ENCODE data around the gene MLLT6.
A peak's percentile ranks its signal among the peaks of the same experiment; 100 is the strongest.

The MLLT6 gene

DNA sequence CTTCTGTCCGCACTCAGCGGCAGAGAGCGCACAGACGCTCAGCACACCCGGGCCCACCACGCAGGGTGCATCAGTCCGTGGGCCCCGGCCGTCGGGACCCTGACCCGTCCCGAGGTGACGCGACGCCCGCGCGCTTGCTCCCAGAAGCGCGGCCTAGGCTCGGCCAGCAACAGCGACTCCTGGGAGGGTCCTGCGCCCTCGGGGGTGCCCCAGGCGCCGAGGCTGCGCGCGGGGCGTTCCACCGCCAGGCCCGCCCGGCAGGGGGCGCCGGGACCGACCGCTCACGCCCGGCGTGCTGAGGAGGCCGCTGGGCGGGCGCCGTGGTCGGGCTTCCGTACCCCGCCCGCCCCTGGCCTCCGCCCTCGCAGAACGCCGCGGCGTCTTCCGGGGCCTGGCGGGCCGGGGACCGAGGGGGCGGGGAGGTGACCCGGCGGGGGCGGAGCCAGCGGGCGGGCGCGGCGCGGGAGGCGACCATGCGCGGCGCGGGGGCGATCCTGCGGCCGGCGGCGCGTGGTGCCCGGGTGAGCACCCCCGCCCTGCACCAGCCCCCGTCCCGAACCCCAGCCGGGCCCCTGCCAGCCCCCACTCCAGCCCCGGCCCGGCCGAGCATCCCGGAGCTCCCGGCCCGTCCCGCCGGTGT is 24.9 kb downstream of the MLLT6 start, which contains the start of gene CISD3:
CISD3 (plus strand) TSS at position 456 of the 640 bp plus-strand sequence; CDS start at position 474, 18 bp downstream.
- TF ChIP-seq CTCF (conservative IDR thresholded peaks at IDR 0.05; ENCODE audit: low read depth, low read length), result peak; percentile 35
- DNase-seq (ENCODE audit: low read depth), result no peak
- H3K4me3 ChIP-seq (ENCODE audit: low read length), result peak within 1 kb of the TSS; percentile 60

- no peak for TF ChIP-seq CTCF (conservative IDR thresholded peaks at IDR 0.05; ENCODE audit: low read depth, low read length)
- no peak for DNase-seq (ENCODE audit: low read depth)
- peak overlapping the region; percentile 60 for H3K4me3 ChIP-seq (ENCODE audit: low read length)
Observed at GRCh38 chr17:38730526-38731379, 25.7 kb downstream of the MLLT6 start.

- DNase-seq (ENCODE audit: low read depth), result no peak
- no peak for TF ChIP-seq CTCF (conservative IDR thresholded peaks at IDR 0.05; ENCODE audit: low read depth, low read length)
- no peak overlapping the region for H3K4me3 ChIP-seq (ENCODE audit: low read length)
Observed at GRCh38 chr17:38731526-38732294, 26.6 kb downstream of the MLLT6 start.

DNA sequence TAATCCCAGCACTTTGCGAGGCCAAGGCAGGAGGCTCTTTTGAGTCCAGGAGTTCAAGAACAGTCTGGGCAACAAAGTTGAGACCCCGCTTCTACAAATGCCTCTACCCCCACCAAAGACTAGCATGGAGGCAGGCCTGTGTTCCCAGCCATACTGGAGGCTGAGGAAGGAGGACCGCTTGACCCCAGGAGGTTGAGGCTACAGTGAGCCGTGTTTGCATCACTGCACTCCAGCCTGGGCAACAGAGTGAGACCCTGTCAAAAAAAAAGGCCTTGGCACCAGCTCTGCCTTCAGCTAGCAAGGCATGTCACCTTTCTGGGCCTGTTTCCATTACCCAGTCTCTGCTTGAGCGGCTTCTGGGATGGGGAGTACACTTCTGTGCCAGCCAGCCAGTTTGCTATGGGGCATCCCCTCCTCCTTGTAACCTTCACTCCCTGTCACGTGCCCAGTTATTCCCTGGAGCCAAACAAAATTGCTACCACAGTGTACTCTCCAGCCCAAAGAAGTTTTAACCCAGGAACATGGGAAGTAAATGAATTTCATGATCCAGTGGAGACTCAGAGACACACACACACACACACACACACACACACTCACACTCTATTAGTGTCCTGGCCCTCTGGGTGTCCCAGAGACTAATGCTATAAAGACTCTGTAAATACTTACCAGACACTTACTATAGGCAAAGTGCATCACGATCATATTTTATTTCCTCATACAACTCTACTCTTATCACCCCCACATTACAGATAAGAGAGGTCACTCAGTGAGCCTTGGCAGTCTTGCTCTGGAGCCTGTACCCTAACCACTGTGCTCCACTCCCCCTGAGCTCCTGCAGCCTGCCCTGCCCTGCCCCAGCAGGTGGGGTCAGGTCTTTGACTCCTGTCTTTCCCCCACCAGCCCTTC is 27.6 kb downstream of the MLLT6 start:
- DNase-seq (ENCODE audit: low read depth), result no peak
- no peak overlapping the region for H3K4me3 ChIP-seq (ENCODE audit: low read length)

GRCh38 chr17:38733282-38733981 is 28.4 kb downstream of the MLLT6 start:
- no peak for TF ChIP-seq CTCF (conservative IDR thresholded peaks at IDR 0.05; ENCODE audit: low read depth, low read length)
- DNase-seq (ENCODE audit: low read depth), result no peak
- H3K4me3 ChIP-seq (ENCODE audit: low read length), result no peak overlapping the region

More for the DNA sequence above, 27.6 kb downstream of the MLLT6 start:
- TF ChIP-seq CTCF (conservative IDR thresholded peaks at IDR 0.05; ENCODE audit: low read depth, low read length), result no peak

Measured in retinal pigment epithelial cell (primary cell).